ENCODE results near the gene TRIM63. TPM values are rescaled to one million over a fixed set of nuclear protein-coding genes. Genes with fewer than 3 reads are reported as not detected.

The TRIM63 gene
- polyA plus RNA-seq, 4 donors, result 0.07 to 0.98 (median 0.75) TPM

DNA sequence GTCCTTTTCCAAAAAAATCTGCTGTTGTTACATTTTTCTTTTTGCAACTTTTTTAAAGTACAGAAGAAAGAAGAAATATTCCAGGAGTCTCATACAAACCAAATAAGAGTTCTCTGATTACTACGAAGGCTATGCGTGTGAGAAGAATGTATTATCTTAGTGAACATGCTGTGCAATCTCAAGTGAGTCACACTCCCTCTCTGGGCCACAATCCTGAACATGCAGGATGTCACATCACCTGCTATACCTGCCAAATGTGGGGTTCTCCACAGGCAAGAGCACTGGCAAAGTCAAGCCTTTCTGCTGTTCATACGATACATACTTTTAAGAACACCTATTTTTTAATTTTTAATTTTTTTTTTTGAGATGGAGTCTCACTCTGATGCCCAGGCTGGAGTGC is 21.7 kb upstream of the TRIM63 start:
- no peak for DNase-seq (ENCODE audit: low read depth in 4 of 4, low spot score in 3 of 4)

DNA sequence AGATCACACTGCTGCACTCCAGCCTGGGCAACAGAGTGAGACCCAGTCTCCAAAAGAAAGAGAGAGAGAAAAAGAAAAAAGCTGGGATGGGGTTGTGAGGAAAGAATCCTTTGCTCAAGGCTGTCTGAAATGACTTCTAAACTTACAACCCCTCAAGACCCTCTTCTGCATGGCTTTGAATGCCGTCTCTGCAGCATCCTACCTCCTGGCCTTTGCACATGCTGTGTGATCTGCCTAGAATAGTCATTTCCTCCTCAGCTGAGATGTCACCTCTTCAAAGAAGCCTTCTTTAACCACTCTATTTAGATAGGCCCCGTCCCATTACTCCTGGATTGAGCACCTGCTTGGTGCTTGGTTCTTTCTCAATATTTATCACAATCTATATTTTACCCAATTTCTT is 17.4 kb upstream of the TRIM63 start:
- no peak for DNase-seq (ENCODE audit: low read depth in 4 of 4, low spot score in 3 of 4)

DNA sequence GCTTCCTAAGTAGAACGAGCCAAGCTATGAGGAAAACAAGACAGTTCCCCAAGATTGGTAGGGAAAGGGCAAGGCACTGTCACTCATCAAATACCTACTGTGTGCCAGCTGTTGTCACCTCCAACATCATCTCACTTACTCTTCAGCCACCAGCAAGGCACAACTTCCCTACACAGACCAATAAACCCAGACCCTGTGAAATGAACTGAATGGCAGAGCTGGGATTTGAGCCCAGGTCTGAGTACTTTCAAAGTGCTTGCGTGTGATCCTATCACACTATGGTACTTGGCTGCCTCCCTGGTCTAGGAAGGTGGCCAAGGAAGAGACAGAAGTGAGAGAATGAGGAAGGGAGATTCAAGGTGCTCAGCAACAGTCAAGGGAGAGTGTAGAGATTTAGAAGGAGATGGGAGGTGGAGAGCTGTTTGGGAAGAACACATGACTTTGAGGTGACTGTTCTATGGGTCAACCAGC is 16.7 kb upstream of the TRIM63 start:
- no peak for DNase-seq (ENCODE audit: low read depth in 4 of 4, low spot score in 3 of 4)

DNA sequence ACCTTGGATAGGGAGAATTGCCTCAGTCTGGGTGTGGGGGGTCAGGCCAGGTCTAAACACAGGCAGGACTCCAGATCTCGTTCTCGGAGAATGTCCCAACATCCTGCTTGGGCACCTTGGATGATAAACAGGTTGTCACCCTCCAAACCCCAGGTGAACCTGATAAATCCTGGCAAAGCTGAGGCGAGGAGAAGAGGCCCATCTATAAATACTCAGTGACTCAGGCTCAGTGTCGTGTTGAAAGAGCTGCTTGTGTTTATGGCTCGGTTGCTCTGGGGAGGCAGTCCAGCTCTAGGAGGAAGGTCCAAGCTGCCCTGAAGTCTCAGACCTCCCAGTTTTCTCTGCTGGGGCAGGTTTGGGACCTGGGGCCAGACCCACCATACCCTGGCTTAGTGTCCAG is 15.8 kb upstream of the TRIM63 start:
- DNase-seq (ENCODE audit: low read depth in 4 of 4, low spot score in 3 of 4), result no peak

DNA sequence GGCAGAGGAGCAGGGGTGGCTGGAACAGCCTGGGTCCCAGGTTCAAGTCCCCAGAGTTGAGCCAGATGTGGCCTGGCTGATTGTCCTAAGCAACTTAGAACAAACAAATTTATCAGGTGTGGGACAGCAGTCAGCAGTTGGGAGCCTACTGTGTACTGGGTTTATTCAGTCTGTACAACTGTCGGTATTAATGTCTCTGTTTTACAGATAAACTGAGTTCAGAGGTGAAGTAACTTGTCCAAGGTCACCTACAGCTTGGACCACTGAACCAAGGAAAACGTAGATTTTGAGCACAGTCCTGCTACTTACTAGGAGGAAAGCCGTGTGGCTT is 14.6 kb upstream of the TRIM63 start:
- DNase-seq (ENCODE audit: low read depth in 4 of 4, low spot score in 3 of 4), result no peak

DNA sequence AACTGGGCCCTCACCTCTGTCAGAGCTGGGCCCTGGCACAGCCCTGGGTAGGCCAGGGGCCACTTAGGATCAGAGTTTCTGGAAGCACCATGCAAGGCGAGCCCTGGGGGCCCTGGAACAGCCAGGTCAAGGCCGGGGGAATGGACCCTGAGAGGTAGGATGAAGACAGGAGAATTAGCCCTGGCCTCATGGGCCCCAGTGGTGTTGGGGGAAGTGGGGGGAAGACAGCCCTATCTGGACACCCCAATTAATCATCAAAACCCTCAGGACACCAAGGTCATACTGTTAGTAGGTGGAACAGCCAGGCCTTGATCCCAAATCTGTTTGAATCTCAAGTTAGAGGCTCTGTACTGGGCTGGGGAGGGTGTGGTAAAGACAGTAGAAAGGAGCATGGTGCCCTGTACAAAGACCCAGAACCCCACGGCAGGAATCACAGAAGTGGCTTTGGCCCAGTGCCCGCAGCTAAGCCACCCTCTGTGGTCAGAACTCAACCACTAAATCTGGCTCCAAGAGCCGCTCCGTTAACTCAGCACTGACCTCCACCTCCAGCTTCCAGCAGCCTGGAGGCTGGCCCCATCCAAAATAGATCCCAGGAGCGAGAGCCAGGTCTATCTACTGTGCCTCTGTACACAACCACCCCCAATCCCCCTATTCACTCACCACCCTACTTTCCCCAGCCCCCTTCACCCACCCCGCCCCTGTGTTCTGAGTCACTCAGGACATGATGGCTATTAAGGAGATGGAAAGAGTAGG is 14.0 kb upstream of the TRIM63 start:
- no peak for DNase-seq (ENCODE audit: low read depth in 4 of 4, low spot score in 3 of 4)

- DNase-seq (ENCODE audit: low read depth in 4 of 4, low spot score in 3 of 4), result no peak
These were observed 12.8 kb upstream of the TRIM63 start for GRCh38 chr1:26079960-26080814.

GRCh38 chr1:26079178-26079563 is 11.7 kb upstream of the TRIM63 start:
- no peak for DNase-seq (ENCODE audit: low read depth in 4 of 4, low spot score in 3 of 4)

DNA sequence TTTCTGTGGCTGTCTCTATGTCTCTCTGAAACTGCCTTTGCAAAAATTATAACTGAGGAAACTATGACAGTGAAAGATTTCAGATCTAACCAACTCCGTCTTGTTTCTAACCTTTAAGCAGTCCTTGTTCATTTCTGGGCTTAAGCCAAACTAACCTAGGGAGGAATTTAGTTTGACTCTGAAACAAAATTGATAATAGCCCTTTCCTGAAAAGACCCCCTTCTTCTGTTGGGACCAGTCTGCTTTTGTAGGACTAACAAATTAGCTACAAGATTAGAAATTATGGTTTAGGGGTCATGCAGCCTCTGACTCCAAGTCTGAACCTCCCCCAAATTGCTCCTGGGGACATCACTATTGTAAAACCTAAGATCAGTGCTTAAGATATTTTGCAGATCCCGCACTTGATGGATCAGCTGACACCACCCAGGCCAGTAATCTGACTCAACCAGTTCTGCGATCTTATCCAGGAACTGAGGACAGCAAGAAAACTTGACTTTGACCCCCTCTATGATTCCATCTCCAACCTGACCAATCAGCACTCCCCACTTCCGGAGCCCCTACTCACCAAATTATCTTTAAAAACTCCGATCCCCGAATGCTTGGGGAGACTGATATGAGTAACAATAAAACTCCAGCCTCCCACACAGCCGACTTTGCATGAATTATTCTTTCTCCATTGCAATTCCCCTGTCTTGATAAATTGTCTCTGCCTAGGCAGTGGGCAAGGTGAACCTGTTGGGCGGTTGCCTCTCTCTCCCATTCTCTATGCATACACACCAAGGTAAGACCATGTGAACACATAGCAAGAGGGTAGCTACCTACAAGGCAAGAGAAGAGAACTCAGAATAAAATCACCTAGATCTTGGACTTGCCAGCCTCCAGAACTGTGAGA is 11.1 kb upstream of the TRIM63 start:
- DNase-seq (ENCODE audit: low read depth in 4 of 4, low spot score in 3 of 4), result no peak

DNA sequence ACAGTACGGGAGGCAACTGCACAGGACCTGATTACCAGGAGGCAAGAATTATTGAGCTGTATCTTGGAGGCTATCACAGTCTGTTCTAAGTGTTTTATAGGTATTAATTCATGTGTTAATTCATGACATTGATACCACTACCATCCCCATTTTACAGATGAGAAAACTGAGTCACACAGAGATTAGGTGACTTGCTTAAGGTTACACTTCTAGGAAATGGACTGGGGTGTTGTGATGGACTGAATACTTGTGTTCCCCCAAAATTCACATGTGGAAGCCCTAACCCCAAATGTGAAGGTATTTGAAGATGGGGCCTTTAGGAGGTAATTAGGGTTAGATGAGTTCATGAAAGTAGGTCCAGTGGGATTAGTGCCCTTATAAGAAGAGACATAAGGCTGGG is 10.1 kb upstream of the TRIM63 start:
- no peak for DNase-seq (ENCODE audit: low read depth in 4 of 4, low spot score in 3 of 4)

GRCh38 chr1:26075421-26076144 is 8.2 kb upstream of the TRIM63 start:
- DNase-seq (ENCODE audit: low read depth in 4 of 4, low spot score in 3 of 4), result no peak

- DNase-seq (ENCODE audit: low read depth in 4 of 4, low spot score in 3 of 4), result no peak
These were observed 4.9 kb upstream of the TRIM63 start for GRCh38 chr1:26072305-26072704.

DNA sequence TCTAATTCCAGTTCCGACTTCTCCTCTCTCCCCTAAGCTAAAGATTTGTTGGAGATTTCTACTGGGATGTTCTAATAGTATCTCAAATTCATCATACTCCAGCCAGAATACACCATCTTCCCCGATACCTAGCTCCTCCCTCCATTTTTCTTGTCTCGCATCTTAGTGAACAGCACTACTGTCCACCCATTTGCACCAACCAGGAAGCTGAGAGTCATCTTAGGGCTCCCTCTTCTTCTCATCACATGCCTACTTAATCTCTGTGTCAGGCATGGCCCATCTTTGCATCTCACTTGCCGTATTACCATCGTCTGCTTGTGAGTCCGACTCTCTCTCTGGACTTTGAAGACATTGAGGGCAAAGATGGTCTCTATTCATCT is 3.5 kb upstream of the TRIM63 start:
- DNase-seq (ENCODE audit: low read depth in 4 of 4, low spot score in 3 of 4), result no peak

GRCh38 chr1:26070296-26070962 is 3.0 kb upstream of the TRIM63 start:
- DNase-seq (ENCODE audit: low read depth in 4 of 4, low spot score in 3 of 4), result no peak

- DNase-seq (ENCODE audit: low read depth in 4 of 4, low spot score in 3 of 4), result no peak
These were observed 2.5 kb upstream of the TRIM63 start for GRCh38 chr1:26069941-26070295.

- DNase-seq (ENCODE audit: low read depth in 4 of 4, low spot score in 3 of 4), result no peak
These were observed 573 bp downstream of the TRIM63 start for GRCh38 chr1:26066857-26067256.

DNA sequence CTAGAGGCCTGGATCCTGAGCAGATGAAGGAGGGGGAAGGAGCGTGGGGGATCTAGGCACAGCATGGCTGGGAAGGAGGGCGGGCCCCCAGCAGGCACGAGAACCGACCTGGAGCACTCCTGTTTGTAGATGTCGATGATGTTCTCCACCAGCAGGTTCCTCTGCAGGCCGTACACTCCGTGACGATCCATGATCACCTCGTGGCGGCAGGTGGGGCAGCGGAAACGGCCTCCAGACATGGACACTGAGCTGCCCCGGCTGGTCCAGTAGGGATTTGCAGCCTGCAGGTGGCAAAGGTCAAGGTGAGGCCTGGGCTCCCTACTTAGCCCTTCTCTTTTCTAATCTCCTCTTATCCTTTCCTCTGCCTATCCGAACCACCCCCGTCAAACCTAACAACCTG is 1.3 kb downstream of the TRIM63 start:
- DNase-seq (ENCODE audit: low read depth in 4 of 4, low spot score in 3 of 4), result no peak

- no peak for DNase-seq (ENCODE audit: low read depth in 4 of 4, low spot score in 3 of 4)
These were observed 2.9 kb downstream of the TRIM63 start for GRCh38 chr1:26064553-26064952.

DNA sequence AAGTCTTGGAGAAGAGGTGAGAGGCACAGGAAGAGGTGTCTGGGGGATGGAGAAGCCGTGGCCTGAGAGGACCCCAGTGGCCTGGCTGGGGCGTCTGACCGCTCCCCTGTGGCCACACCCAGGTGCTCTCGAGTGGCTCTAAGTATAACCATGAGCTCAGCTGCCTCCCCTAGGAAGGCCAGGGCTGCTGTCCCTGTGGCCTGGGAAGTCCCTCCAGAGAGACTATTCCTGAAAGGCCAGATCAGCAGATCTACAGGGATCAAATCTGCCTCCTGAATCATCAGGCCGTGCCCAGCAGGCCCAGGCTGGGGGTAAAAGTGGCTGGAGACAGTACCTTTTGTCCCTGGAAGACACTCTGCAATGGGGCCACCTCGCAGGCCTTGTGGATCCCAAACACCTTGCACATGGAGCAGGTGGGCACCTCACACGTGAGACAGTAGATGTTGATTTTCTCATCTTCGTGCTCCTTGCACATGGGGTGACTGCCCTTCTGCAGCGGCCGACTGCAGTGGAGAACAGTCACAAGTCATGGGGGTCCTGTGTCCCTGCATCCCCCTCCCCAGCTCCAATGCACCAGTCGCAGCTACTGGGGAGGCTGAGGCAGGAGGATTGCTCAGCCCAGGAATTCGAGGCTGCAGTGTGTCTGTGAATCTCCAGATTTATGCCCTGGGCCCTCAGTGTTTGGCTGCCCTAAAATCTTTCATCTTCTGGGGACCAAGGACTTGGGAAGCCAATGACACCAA is 6.4 kb downstream of the TRIM63 start:
- no peak for DNase-seq (ENCODE audit: low read depth in 4 of 4, low spot score in 3 of 4)
